ENCODE results near the gene RASSF6.
"Not testable (repeated sequence)": the region's sequence is repeated elsewhere in the genome, so short reads cannot be mapped to it uniquely, and the experiment has no call there.

The RASSF6 gene, protein sequence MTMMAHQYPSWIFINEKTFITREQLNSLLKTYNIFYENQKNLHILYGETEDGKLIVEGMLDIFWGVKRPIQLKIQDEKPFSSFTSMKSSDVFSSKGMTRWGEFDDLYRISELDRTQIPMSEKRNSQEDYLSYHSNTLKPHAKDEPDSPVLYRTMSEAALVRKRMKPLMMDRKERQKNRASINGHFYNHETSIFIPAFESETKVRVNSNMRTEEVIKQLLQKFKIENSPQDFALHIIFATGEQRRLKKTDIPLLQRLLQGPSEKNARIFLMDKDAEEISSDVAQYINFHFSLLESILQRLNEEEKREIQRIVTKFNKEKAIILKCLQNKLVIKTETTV

GRCh38 chr4:73620115-73620792, at the start of gene RASSF6:
RASSF6 (minus strand) TSS chr4:73620436; CDS start chr4:73611795, 8,641 bp downstream.
- no peak for DNase-seq (ENCODE audit: extremely low read depth in 1 of 2, low read depth in 1 of 2)

GRCh38 chr4:73669410-73670183, 49.4 kb upstream of the RASSF6 start:
- no peak for DNase-seq (ENCODE audit: extremely low read depth in 1 of 2, low read depth in 1 of 2)

- no peak for DNase-seq (ENCODE audit: extremely low read depth in 1 of 2, low read depth in 1 of 2)
These were observed 48.6 kb upstream of the RASSF6 start for GRCh38 chr4:73668782-73669201.

GRCh38 chr4:73665924-73666323, 45.7 kb upstream of the RASSF6 start:
- DNase-seq (ENCODE audit: extremely low read depth in 1 of 2, low read depth in 1 of 2), result not testable (repeated sequence)

GRCh38 chr4:73664470-73664869, 44.2 kb upstream of the RASSF6 start:
- DNase-seq (ENCODE audit: extremely low read depth in 1 of 2, low read depth in 1 of 2), result no peak

DNA sequence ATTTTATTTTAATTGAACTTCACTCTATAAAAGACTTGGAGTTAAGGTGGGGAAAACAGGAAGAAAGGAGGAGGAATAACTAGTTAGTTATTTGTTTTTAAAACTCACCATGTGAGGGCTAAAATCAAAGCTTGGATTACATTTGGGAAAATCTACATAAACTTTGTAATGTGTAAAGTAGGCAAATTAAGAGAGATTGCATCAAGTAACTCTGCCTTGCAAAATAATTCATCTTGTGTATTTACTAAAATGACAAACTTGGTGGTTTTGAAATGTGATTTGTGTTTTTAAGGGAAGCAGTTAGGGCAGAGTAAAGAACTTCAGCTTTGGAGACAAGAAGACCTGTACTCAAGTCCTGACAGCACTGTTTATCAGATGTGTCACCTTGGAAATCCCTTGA, 43.3 kb upstream of the RASSF6 start:
- DNase-seq (ENCODE audit: extremely low read depth in 1 of 2, low read depth in 1 of 2), result no peak

DNA sequence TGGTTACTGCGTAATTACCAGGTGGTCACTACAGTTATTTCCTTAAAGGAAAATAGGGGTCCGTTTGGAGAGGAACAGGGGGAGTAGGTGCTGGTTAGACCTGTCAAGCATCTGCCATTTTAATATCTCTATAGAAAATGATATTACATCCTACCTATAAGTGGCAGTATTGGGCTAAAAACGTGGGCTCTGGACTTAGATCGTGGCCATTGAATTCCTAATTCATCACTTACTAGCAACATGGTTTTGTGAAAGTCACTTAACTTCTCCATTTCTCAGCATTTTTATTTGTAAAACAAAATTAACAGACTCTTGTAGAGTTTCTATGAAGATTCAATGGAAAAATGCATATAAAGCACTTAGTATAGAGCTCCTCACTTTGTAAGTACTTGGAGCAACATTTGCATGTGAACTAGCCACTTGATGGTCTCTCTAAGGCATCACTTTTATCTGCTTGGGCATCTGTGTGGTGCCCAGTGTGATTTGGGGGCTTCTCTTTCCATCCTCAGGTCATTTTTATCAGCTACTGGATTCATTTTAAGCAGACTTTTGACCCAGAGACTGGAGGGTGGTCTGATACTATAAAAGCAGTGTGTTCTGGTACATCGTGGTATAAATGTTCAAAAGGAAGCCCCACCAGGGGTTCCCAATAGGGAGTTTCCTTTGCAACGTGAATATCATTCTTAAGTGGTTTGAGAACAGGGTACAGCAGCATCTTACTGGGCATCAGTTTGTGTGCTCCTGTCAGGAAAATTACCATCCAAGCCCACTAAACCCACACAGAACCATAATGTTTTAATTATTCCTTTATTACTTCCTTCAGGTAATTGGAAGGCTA, 42.7 kb upstream of the RASSF6 start:
- no peak for DNase-seq (ENCODE audit: extremely low read depth in 1 of 2, low read depth in 1 of 2)

DNA sequence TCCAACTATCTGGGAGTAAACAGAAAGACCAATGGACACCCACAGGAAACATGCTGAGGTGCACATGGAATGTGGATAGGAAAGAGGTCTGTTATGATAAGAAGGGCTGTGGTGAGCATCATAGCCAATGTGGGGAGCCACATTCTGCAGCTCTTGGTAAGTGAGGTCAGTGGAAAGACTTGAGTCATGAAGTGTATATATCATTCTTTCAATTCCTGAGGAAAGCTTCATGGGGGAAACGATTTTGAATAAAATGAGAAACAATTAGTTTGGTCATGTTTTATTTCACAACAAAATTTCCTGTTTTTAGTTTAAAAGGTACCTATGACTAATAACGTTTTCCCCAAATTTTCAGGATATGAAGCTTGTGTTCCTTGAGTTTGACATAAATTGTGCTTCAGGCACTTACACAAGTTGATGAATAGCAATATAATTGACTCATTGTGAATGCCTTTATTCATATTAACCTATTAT, 41.4 kb upstream of the RASSF6 start:
- no peak for DNase-seq (ENCODE audit: extremely low read depth in 1 of 2, low read depth in 1 of 2)

- no peak for DNase-seq (ENCODE audit: extremely low read depth in 1 of 2, low read depth in 1 of 2)
These were observed 40.6 kb upstream of the RASSF6 start for GRCh38 chr4:73660808-73661207.

DNA sequence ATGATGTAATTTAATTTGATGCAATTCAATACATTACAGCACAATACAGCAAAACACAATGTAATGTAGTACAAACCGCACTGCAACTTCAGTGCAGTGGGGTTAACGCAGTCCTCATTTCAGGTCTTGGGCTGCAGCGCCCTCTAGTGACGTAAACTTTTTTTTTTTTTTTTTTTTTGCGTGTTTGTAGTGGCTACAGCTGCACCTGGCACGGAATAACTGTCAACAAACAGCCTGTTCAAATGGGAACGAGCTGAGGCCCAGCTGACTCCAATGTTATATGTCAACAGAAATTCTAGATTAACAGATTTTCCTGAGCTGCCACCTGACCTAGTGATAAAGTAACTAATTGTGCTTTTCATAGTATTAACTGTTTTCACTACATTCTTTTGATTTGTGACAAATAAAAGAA, 33.5 kb upstream of the RASSF6 start:
- no peak for DNase-seq (ENCODE audit: extremely low read depth in 1 of 2, low read depth in 1 of 2)

DNA sequence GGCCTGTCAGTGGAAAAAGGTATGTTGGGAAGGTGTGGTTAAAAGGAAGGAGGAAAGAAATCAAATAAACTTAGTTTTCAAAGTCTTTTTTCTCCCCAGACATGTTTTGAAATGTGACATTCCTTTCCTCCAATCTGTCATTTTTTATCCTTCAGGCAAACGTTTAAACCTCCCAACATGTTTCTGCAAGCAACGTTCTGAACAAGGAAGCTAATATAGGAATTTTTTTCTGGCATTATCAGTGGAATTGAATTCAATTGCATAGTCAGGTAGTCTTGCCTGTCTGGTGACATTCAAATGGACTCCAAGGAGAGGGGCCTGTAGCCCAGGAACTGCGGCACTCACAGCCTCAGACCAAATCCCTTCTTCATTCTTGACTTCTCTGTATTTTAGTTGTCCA, 30.0 kb upstream of the RASSF6 start:
- DNase-seq (ENCODE audit: extremely low read depth in 1 of 2, low read depth in 1 of 2), result no peak

GRCh38 chr4:73648478-73648877, 28.2 kb upstream of the RASSF6 start:
- no peak for DNase-seq (ENCODE audit: extremely low read depth in 1 of 2, low read depth in 1 of 2)

DNA sequence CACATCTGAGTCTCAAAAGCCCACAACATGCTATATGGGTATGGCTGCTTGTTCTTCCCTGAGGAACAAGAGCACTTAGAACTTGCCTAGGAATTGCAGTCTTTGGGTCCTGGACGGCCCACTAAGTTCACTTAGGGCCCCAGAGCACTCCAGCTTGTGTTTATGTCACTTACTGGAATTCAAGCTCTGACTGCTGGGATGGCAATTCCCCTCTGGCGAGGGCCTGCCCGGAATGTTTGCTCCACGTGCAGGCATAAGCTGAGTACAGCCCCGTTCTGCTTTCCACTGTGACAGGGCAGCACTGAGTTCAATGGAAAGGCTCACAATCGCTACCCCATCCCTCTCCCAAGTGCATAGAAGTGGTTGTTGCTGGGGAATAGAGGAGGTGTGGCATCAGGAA, 25.9 kb upstream of the RASSF6 start:
- no peak for DNase-seq (ENCODE audit: extremely low read depth in 1 of 2, low read depth in 1 of 2)

GRCh38 chr4:73631565-73632226, 11.5 kb upstream of the RASSF6 start:
- DNase-seq (ENCODE audit: extremely low read depth in 1 of 2, low read depth in 1 of 2), result no peak

DNA sequence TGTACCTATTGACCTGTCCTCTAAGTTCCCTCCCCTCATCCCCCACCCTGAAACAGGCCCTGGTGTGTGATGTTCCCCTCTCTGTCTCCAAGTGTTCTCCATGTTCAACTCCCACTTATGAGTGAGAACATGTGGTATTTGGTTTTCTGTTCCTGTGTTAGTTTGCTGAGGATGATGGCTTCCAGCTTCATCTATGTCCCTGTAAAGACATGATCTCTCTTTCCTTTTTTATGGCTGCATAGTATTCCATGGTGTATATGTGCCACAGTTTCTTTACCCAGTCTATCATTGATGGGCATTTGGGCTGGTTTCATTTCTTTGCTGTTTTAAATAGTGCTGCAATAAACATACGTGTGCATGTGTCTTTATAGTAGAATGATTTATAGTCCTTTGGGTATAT, 8.6 kb upstream of the RASSF6 start:
- not testable (repeated sequence) for DNase-seq (ENCODE audit: extremely low read depth in 1 of 2, low read depth in 1 of 2)

DNA sequence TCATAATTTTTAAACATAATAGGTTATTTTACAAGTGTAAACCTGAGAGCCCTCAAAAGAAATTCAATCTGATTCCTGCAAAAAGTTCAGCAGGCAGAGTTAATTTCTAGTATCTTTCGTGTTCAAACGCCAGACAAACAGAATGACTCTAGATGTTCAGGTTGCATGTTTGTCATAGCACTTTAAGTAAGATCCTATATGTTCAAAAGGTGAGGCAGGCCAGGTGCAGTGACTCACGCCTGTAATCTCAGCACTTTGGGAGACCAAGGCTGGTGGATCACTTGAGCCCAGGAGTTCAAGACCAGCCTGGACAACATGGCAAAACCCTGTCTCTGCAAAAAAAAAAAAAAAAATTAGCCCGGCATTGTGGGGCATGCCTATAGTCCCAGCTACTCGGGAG, 1.1 kb upstream of the RASSF6 start:
- DNase-seq (ENCODE audit: extremely low read depth in 1 of 2, low read depth in 1 of 2), result no peak

GRCh38 chr4:73619346-73619745, 890 bp downstream of the RASSF6 start:
- no peak for DNase-seq (ENCODE audit: extremely low read depth in 1 of 2, low read depth in 1 of 2)

GRCh38 chr4:73617256-73617655, 3.0 kb downstream of the RASSF6 start:
- DNase-seq (ENCODE audit: extremely low read depth in 1 of 2, low read depth in 1 of 2), result no peak

DNA sequence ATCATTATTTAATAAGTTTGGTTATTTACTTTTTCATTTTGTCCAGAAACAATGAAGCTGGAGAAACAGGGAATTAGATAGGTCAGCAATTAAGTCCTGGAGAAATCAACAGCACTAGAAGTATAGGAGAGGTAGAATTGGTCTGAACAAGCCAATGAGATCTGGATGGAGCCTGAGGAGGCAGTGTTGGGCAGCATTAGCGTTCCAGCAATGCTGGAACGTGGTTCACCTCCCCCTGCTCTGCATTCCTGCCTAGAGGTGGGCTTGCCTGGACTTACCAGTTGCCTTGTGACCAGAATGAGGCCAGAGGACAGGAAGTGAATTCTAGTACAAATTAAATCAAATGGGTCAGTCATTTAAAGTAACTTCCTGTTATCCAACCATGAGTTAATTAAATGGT, 4.6 kb downstream of the RASSF6 start:
- no peak for DNase-seq (ENCODE audit: extremely low read depth in 1 of 2, low read depth in 1 of 2)

DNA sequence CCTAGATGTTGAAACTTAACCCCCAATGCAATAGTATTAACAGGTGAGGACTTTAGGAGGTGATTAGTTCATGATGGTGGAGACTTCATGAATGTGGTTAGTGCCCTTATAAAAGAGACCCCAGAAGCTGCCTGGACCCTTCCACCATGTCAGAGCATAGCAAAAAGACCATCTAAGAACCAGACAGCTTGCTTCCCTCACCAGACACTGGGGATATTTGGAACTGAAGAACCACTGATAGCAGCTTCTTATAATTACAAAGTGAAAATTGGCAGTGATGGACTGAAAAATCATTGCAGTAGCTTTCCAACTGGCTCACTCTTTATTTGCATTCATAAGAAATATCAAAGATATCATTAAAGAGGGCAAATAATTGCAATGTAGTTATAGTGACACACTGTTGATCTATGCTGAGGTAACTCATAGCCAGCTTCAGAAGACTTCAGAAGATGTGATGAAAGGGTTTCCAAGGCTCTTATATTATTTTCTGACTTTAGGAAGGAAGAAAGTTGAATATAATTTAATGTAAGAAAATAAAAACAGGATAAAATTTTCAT, 5.8 kb downstream of the RASSF6 start:
- no peak for DNase-seq (ENCODE audit: extremely low read depth in 1 of 2, low read depth in 1 of 2)

Measured in activated CD8-positive, alpha-beta memory T cell treated with anti-CD3 and anti-CD28 coated beads for 1 hour (primary cell).